GM23248 (cell line): ENCODE data around the gene UBASH3B. TPM values are rescaled to one million over a fixed set of nuclear protein-coding genes. Genes with fewer than 3 reads are reported as not detected.
A peak's percentile ranks its signal among the peaks of the same experiment; 100 is the strongest.

Experiments
- DNase-seq: peaks from one replicate; pipeline ENCODE4 v3.0.0-alpha.2; 2015
- H2AFZ ChIP-seq: fragments of 200-600 bp; sonication (generic); 2 replicates; pipeline ENCODE4 v1.6.1; 2016; ENCODE audit warnings: antibody characterized with exemption
- H3F3A ChIP-seq: fragments of 200-600 bp; sonication (generic); 2 replicates; pipeline ENCODE4 v1.6.1; 2016; ENCODE audit warnings: mild to moderate bottlenecking, antibody characterized with exemption, mixed run types; ENCODE audit not compliant: insufficient read depth
- H3K27ac ChIP-seq: fragments of 200-600 bp; sonication (generic); 2 replicates; pipeline ENCODE4 v1.5.1; 2016; ENCODE audit warnings: mild to moderate bottlenecking
- H3K27me3 ChIP-seq: fragments of 200-600 bp; sonication (generic); replicated peaks from 2 replicates; pipeline ENCODE4 v1.6.1; 2016; ENCODE audit warnings: mild to moderate bottlenecking; ENCODE audit not compliant: insufficient read depth
- H3K36me3 ChIP-seq: fragments of 200-600 bp; sonication (generic); 2 replicates; pipeline ENCODE4 v1.6.1; 2016; ENCODE audit warnings: low read depth, mild to moderate bottlenecking
- H3K4me1 ChIP-seq: fragments of 200-600 bp; sonication (generic); 2 replicates; pipeline ENCODE4 v1.6.1; 2016; ENCODE audit warnings: mild to moderate bottlenecking; ENCODE audit not compliant: insufficient read depth
- H3K4me2 ChIP-seq: fragments of 200-600 bp; sonication (generic); one replicate; pipeline ENCODE4 v1.6.1; 2016; ENCODE audit warnings: mild to moderate bottlenecking; ENCODE audit not compliant: unreplicated experiment
- H3K4me3 ChIP-seq: fragments of 200-600 bp; sonication (generic); 2 replicates; pipeline ENCODE4 v1.5.1; 2016; ENCODE audit warnings: mild to moderate bottlenecking
- H3K79me2 ChIP-seq: fragments of 200-600 bp; sonication (generic); 2 replicates; pipeline ENCODE4 v1.6.1; 2016; ENCODE audit warnings: mild to moderate bottlenecking; ENCODE audit not compliant: insufficient read depth
- H3K9ac ChIP-seq: fragments of 200-600 bp; sonication (generic); 2 replicates; pipeline ENCODE4 v1.6.1; 2016; ENCODE audit warnings: mild to moderate bottlenecking
- H3K9me2 ChIP-seq: fragments of 200-600 bp; sonication (generic); 2 replicates; pipeline ENCODE4 v1.6.1; 2016; ENCODE audit warnings: mixed run types, mild to moderate bottlenecking, moderate library complexity; ENCODE audit not compliant: insufficient read depth
- H3K9me3 ChIP-seq: fragments of 200-600 bp; sonication (generic); one replicate; pipeline ENCODE4 v1.6.1; 2017; ENCODE audit warnings: low read depth
- H4K20me1 ChIP-seq: fragments of 200-600 bp; sonication (generic); 2 replicates; pipeline ENCODE4 v1.6.0; 2016; ENCODE audit not compliant: insufficient read depth
- EZH2 ChIP-seq: fragments of 200-600 bp; sonication (generic); IDR thresholded peaks from 2 replicates; pipeline ENCODE4 v1.6.1; 2018; ENCODE audit warnings: antibody characterized with exemption, mild to moderate bottlenecking; ENCODE audit not compliant: insufficient read depth, poor library complexity, severe bottlenecking
- EZH2phosphoT487 ChIP-seq: fragments of 200-600 bp; sonication (generic); IDR thresholded peaks from 2 replicates; pipeline ENCODE4 v1.6.1; 2018; ENCODE audit warnings: antibody characterized with exemption, moderate library complexity, mild to moderate bottlenecking, low read depth; ENCODE audit not compliant: insufficient read depth
- WGBS, 2 experiments: methylation state at CpG; one replicate each; pipeline ENCODE4 v1.1.6; 2015 to 2017; ENCODE audit warnings: low lambda C conversion rate in 2 of 2, low coverage in 1 of 2; ENCODE audit errors: missing lambda C conversion rate in 2 of 2; 5-methylcytosine and 5-hydroxymethylcytosine counted together
- in situ Hi-C: fragments of 300-500 bp; cut with MboI; formaldehyde crosslinking; loops from 2 replicates; pipeline ENCODE4 v1.15.0; 2020
- polyA plus RNA-seq: library from polyadenylated mRNA; unstranded; fragments of >200 nt; fragmentation: Nextera tagmentation; extraction: Ambion mirVana; gene quantifications from 2 replicates; pipeline ENCODE4 v1.2.1, GENCODE V29; 2016
- total RNA-seq: library from RNA; depleted of rRNA; stranded (reverse); fragments of >200 nt; shearing (Covaris generic); gene quantifications from 2 replicates; pipeline ENCODE4 v1.2.3, GENCODE V29; 2014

UBASH3B gene
- total and polyA plus RNA-seq, 2 experiments from 2014 or later = 15.5 to 19.7 TPM

DNA sequence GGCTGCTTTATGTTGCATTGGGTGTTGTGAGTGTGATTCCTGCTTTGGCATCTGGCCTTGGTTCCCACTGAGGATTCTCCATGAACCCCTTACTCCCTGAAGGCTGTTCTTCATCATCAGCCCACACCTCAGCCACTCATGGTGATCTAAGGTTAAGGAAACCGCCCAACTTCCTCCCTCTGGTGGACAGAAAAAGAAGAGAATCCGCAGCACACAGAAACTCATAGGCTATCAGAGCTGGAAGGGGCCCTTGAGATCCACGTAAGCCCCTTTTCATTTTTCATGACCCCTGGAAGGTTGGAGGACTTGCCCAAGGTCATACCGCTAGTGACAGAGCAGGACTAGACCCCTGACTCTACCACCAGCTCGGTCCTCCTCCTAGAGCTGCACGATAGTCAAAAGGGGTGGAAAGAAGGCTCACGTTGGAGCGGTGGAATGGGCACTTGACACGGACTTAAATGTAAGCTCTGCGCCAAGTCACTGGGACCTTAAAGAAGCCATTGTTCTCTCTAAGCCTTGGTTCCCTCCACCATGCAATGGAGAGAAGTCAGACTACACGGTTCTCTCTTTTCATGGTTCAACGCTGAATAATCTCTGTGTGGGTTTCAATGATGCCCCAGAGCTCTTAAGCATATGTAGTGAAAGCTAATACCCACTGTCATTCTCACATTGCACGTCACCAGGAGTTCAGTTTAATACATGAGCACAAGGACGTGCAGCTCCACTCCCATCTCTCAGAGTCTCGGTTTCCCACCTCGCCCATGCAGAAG lies 99.2 kb downstream of the UBASH3B start:
- H3K27ac ChIP-seq = no peak overlapping the region
- no peaks in the 10 kb centered on the region for H3K36me3 ChIP-seq
- H2AFZ ChIP-seq = no peak overlapping the region
- peaks cover 21% of the 10 kb centered on the region for H3K4me1 ChIP-seq
- no peak overlapping the region for H3K4me2 ChIP-seq
- no peak overlapping the region for H3K4me3 ChIP-seq
- no peaks in the 10 kb centered on the region for H3K9me2 ChIP-seq
- no peaks in the 10 kb centered on the region for H3K9me3 ChIP-seq
- in situ Hi-C loops = no loop called here
- H3F3A ChIP-seq = no peaks in the 10 kb centered on the region
- peak; percentile 47 for DNase-seq
- no peaks in the 10 kb centered on the region for H3K27me3 ChIP-seq
- no peak overlapping the region for H3K9ac ChIP-seq
- H3K79me2 ChIP-seq = peaks cover 67% of the 10 kb centered on the region
- WGBS, 2 experiments = 83 to 85% methylated on average over 16 of the region's 16 CpGs
- TF ChIP-seq EZH2 (no peak), EZH2phosphoT487 (no peak)
- H4K20me1 ChIP-seq = no peaks in the 10 kb centered on the region

DNA sequence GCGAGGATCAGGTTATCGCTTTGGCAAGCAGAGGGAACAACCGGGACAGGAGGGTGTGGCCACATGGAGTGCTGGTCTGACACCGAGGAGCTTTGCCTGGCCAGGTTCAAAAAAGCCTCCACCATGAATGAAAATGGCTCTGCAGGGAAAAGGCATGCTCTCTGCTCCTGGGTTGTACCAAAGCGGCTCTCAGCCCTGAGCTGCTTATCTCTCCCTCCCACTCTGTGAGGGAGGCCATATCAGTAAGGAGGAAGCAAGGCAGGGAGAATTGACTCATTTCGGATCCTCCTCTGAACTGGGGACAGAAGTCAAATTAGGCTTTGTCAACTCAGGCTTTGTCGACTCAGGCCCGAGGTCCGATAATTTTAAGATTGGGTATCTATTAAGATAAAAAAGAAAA lies 99.9 kb downstream of the UBASH3B start:
- no peak for DNase-seq

DNA sequence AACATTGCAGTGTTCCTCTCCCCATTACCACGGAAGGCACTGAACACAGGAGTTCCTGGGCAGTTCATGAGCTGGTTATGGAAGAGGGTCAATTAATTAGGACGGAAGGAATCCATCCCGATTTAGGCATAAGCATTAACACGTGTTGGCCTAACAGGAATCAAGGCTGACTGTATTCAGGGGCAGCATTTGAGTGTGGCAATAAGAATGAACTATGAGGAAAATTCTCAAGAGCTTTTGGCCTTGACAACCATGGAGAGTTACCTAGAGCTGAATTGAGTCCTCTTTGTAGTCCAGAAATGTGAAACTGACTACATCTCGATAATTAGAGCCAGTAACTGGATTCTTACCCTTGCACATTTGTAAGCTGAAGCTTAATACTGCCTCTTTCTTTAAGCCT lies 100.4 kb downstream of the UBASH3B start:
- no peak for TF ChIP-seq EZH2phosphoT487
- no peak for TF ChIP-seq EZH2
- peaks cover 73% of the 10 kb centered on the region for H3K79me2 ChIP-seq
- H3K9ac ChIP-seq = no peak overlapping the region
- no peak for DNase-seq
- H3K4me2 ChIP-seq = no peak overlapping the region
- in situ Hi-C loops = no loop called here
- H3K36me3 ChIP-seq = no peaks in the 10 kb centered on the region
- WGBS, 2 experiments = 95% methylated on average over 5 of the region's 5 CpGs
- no peaks in the 10 kb centered on the region for H4K20me1 ChIP-seq
- no peak overlapping the region for H2AFZ ChIP-seq
- no peaks in the 10 kb centered on the region for H3K9me2 ChIP-seq
- no peak overlapping the region for H3K4me3 ChIP-seq
- H3K9me3 ChIP-seq = no peaks in the 10 kb centered on the region
- H3K4me1 ChIP-seq = peaks cover 20% of the 10 kb centered on the region
- no peaks in the 10 kb centered on the region for H3F3A ChIP-seq
- H3K27ac ChIP-seq = no peak overlapping the region
- H3K27me3 ChIP-seq = no peaks in the 10 kb centered on the region

More for the DNA sequence above, 99.9 kb downstream of the UBASH3B start:
- Histone ChIP-seq H3K4me2 (no peak overlapping the region), H3K9ac (no peak overlapping the region), H3K4me3 (no peak overlapping the region), H3K9me2 (no peaks in the 10 kb centered on the region), H3K36me3 (no peaks in the 10 kb centered on the region), H3F3A (no peaks in the 10 kb centered on the region), H3K27ac (no peak overlapping the region), H3K4me1 (peaks cover 20% of the 10 kb centered on the region), H3K27me3 (no peaks in the 10 kb centered on the region), H2AFZ (no peak overlapping the region), H4K20me1 (no peaks in the 10 kb centered on the region), H3K9me3 (no peaks in the 10 kb centered on the region), H3K79me2 (peaks cover 71% of the 10 kb centered on the region)
- WGBS, 2 experiments = 91% methylated on average over 9 of the region's 9 CpGs
- TF ChIP-seq EZH2phosphoT487 (no peak), EZH2 (no peak)
- in situ Hi-C loops = no loop called here

DNA sequence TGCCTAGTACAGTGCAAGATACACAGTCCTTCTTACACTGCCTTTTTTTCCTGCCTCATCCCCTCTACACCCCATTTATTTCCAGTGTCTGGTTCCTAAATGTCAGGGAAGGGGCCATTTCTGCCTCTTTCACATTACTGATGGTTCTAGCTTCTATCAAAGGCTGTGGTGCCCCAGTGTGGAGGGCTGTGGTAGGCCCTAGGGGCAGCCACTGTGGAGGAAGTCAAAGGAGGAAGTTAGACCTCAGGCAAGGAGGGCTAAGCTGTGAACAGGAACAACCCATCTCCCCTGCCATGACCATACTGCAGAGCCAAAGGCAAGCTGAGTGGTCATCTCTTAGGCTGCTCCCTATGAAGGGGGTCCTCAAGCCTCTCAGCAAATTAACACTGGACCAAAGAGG lies 100.9 kb downstream of the UBASH3B start:
- H3F3A ChIP-seq = no peaks in the 10 kb centered on the region
- no peaks in the 10 kb centered on the region for H3K9me2 ChIP-seq
- H3K27me3 ChIP-seq = no peaks in the 10 kb centered on the region
- no peak for TF ChIP-seq EZH2
- DNase-seq = no peak
- H3K4me2 ChIP-seq = no peak overlapping the region
- no peak overlapping the region for H3K27ac ChIP-seq
- no peak overlapping the region for H3K9ac ChIP-seq
- H4K20me1 ChIP-seq = no peaks in the 10 kb centered on the region
- H3K79me2 ChIP-seq = peaks cover 78% of the 10 kb centered on the region
- H3K4me1 ChIP-seq = peaks cover 18% of the 10 kb centered on the region
- H3K36me3 ChIP-seq = no peaks in the 10 kb centered on the region
- in situ Hi-C loops = no loop called here
- H2AFZ ChIP-seq = no peak overlapping the region
- no peaks in the 10 kb centered on the region for H3K9me3 ChIP-seq
- no peak overlapping the region for H3K4me3 ChIP-seq

DNA sequence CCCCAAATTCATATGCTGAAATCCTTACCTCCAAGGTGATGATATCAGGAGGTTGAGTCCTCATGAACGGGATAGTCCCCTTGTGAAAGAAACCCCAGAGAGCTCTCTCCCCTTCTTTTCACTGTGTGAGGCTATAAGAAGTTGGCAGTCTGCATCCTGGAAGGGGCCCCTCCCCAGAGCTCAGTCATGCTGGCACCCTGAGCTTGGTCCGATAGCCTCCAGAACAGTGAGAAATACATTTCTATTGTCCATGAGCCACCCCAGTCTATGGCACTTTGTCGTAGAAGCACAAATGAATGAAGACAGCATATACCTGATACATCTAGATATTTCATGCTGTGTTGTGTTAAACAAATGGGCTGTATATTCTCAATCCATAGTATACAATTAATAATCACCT lies 101.7 kb downstream of the UBASH3B start:
- DNase-seq = no peak
- H3K27me3 ChIP-seq = no peaks in the 10 kb centered on the region
- WGBS, 2 experiments = 88 to 93% methylated on average over 3 of the region's 3 CpGs
- no peaks in the 10 kb centered on the region for H3K9me2 ChIP-seq
- H2AFZ ChIP-seq = no peak overlapping the region
- H3K27ac ChIP-seq = no peak overlapping the region
- H3K4me2 ChIP-seq = no peak overlapping the region
- no peaks in the 10 kb centered on the region for H3K36me3 ChIP-seq
- no peaks in the 10 kb centered on the region for H4K20me1 ChIP-seq
- TF ChIP-seq EZH2 (no peak), EZH2phosphoT487 (no peak)
- no peaks in the 10 kb centered on the region for H3K9me3 ChIP-seq
- in situ Hi-C loops = no loop called here
- no peaks in the 10 kb centered on the region for H3F3A ChIP-seq
- peaks cover 10% of the 10 kb centered on the region for H3K4me1 ChIP-seq
- no peak overlapping the region for H3K4me3 ChIP-seq
- peaks cover 77% of the 10 kb centered on the region for H3K79me2 ChIP-seq
- H3K9ac ChIP-seq = no peak overlapping the region
